CD14-positive monocyte (primary cell): Measurements from ENCODE around the gene CCDC40. TPM values are rescaled to one million over a fixed set of nuclear protein-coding genes. Genes with fewer than 3 reads are reported as not detected.

ENCODE experiments used
- DNase-seq, 3 donors: peaks; one replicate each; pipeline ENCODE4 v3.0.0-alpha.2; 2011 to 2022
- H2AFZ ChIP-seq: 2 replicates; pipeline ENCODE4 v1.6.0; 2012; ENCODE audit warnings: mild to moderate bottlenecking, low read depth, low read length, inconsistent platforms; ENCODE audit not compliant: insufficient read depth, poor library complexity, severe bottlenecking
- H3K27ac ChIP-seq, 2 donors: 1 replicate in 1 of 2; 2 replicates in 1 of 2; pipeline ENCODE4 v1.5.1; 2012 to 2013; ENCODE audit warnings: low read length in 2 of 2, control low read depth in 1 of 2, inconsistent platforms in 1 of 2, low read depth in 1 of 2, mild to moderate bottlenecking in 1 of 2
- H3K27me3 ChIP-seq, 2 donors: one replicate each; pipeline versions ENCODE4 v1.6.0 to v1.6.1; 2011 to 2013; ENCODE audit warnings: low read length in 2 of 2; ENCODE audit not compliant: control insufficient read depth in 2 of 2, insufficient read depth in 2 of 2
- H3K36me3 ChIP-seq, 2 donors: replicated peaks in 1 of 2; 1 replicate in 1 of 2; 2 replicates in 1 of 2; pipeline versions ENCODE4 v1.5.1 to v1.6.1; 2012 to 2013; ENCODE audit warnings: low read length in 2 of 2, control low read depth in 1 of 2, inconsistent platforms in 1 of 2, mild to moderate bottlenecking in 1 of 2; ENCODE audit not compliant: insufficient read depth in 2 of 2, control insufficient read depth in 1 of 2
- H3K4me1 ChIP-seq, 2 donors: 1 replicate in 1 of 2; 2 replicates in 1 of 2; pipeline versions ENCODE4 v1.5.1 to v1.6.1; 2012 to 2013; ENCODE audit warnings: low read length in 2 of 2, control low read depth in 1 of 2, inconsistent platforms in 1 of 2, mild to moderate bottlenecking in 1 of 2, moderate library complexity in 1 of 2; ENCODE audit not compliant: insufficient read depth in 2 of 2, control insufficient read depth in 1 of 2
- H3K4me2 ChIP-seq: replicated peaks from 2 replicates; pipeline ENCODE3; 2012; ENCODE audit warnings: low read length, moderate library complexity, mild to moderate bottlenecking; ENCODE audit not compliant: poor library complexity, severe bottlenecking; ENCODE audit errors: extremely low read depth
- H3K4me3 ChIP-seq, 3 experiments: fragments of 200-600 bp in 1 of 3; sonication (generic) in 1 of 3; replicated peaks in 1 of 3; 1 replicate in 2 of 3; 2 replicates in 1 of 3; pipeline ENCODE4 v1.5.1; 2011 to 2013; ENCODE audit warnings: low read length in 3 of 3, mild to moderate bottlenecking in 3 of 3, control low read depth in 2 of 3, low read depth in 2 of 3, inconsistent platforms in 1 of 3, moderate library complexity in 1 of 3
- H3K79me2 ChIP-seq: 2 replicates; pipeline ENCODE4 v1.6.0; 2012; ENCODE audit warnings: mild to moderate bottlenecking, control low read depth, inconsistent platforms, low read length, moderate library complexity; ENCODE audit not compliant: insufficient read depth
- H3K9ac ChIP-seq: 2 replicates; pipeline ENCODE4 v1.6.0; 2017; ENCODE audit warnings: low read length, mild to moderate bottlenecking; ENCODE audit not compliant: insufficient read depth, poor library complexity, severe bottlenecking
- H3K9me3 ChIP-seq, 2 donors: replicated peaks in 1 of 2; 1 replicate in 1 of 2; 2 replicates in 1 of 2; pipeline versions ENCODE4 v1.5.1 to v1.6.1; 2012 to 2013; ENCODE audit warnings: low read length in 2 of 2, control low read depth in 1 of 2; ENCODE audit not compliant: control insufficient read depth in 1 of 2, insufficient read depth in 1 of 2
- H4K20me1 ChIP-seq: 2 replicates; pipeline ENCODE4 v1.6.0; 2012; ENCODE audit warnings: mild to moderate bottlenecking, low read length, control low read depth, moderate library complexity; ENCODE audit not compliant: insufficient read depth
- H3K27ac Mint-ChIP-seq, 7 donors: one replicate each; pipeline ENCODE4 v1.8.0; 2020; ENCODE audit warnings: mild to moderate bottlenecking in 7 of 7, mixed read lengths in 7 of 7, moderate library complexity in 6 of 7, inconsistent platforms in 2 of 7
- H3K27me3 Mint-ChIP-seq, 3 donors: one replicate each; pipeline ENCODE4 v1.8.0; 2021 to 2022; ENCODE audit warnings: low read depth in 3 of 3, mild to moderate bottlenecking in 3 of 3, mixed read lengths in 3 of 3, moderate library complexity in 3 of 3, inconsistent platforms in 1 of 3
- H3K36me3 Mint-ChIP-seq, 2 donors: one replicate each; pipeline ENCODE4 v1.8.0; 2020; ENCODE audit warnings: mixed read lengths in 2 of 2, inconsistent platforms in 1 of 2, mild to moderate bottlenecking in 1 of 2
- H3K4me1 Mint-ChIP-seq: one replicate; pipeline ENCODE4 v1.8.0; 2020; ENCODE audit warnings: mild to moderate bottlenecking, mixed read lengths
- H3K4me3 Mint-ChIP-seq, 2 donors: one replicate each; pipeline ENCODE4 v1.8.0; 2020; ENCODE audit warnings: mild to moderate bottlenecking in 2 of 2, mixed read lengths in 2 of 2, moderate library complexity in 1 of 2
- H3K9me3 Mint-ChIP-seq, 7 donors: one replicate each; pipeline ENCODE4 v1.8.0; 2020 to 2022; ENCODE audit warnings: mixed read lengths in 7 of 7, mild to moderate bottlenecking in 6 of 7, moderate library complexity in 6 of 7, inconsistent platforms in 2 of 7
- CTCF ChIP-seq: fragments of 200-600 bp; IDR thresholded peaks from one replicate; pipeline ENCODE4 v1.8.0; 2022; ENCODE audit warnings: antibody characterized with exemption, mild to moderate bottlenecking
- WGBS: methylation state at CpG from one replicate; pipeline ENCODE4 v1.1.5; 2013; ENCODE audit warnings: missing lambda C conversion rate; ENCODE audit not compliant: insufficient coverage; 5-methylcytosine and 5-hydroxymethylcytosine counted together
- intact Hi-C, 2 donors: fragments of 100-400 bp; cut with micrococcal nuclease; formaldehyde crosslinking; loops; one replicate each; pipeline versions ENCODE4 v1.15.0 to v1.15.1; 2023
- polyA plus RNA-seq, 3 donors: library from polyadenylated mRNA; depleted of rRNA in 1 of 3; unstranded in 2 of 3; stranded (reverse) in 1 of 3; fragments of 300-500 nt in 2 of 3; fragments of >200 nt in 1 of 3; fragmentation: Illumina TruSeq in 2 of 3; gene quantifications; 1 replicate in 2 of 3; 2 replicates in 1 of 3; pipeline ENCODE4 v1.2.3, GENCODE V29; 2012 to 2021

The CCDC40 gene
- polyA plus RNA-seq, 3 donors, result 0.21 to 0.27 TPM; not detected in 1

- Mint-ChIP-seq H3K9me3 (no peaks in the 10 kb centered on the region), H3K27ac (peak overlapping the region in 1 of 7 donors; percentile 30), H3K27me3 (peaks cover 4 to 11% (median 5%) of the 10 kb centered on the region in 3 donors), H3K4me3 (no peak overlapping the region), H3K4me1 (peaks cover 22% of the 10 kb centered on the region), H3K36me3 (no peaks in the 10 kb centered on the region)
- Histone ChIP-seq H3K4me3 (no peak overlapping the region), H3K4me1 (peaks cover 10 to 11% of the 10 kb centered on the region in 2 donors), H4K20me1 (no peaks in the 10 kb centered on the region), H3K27me3 (no peaks in the 10 kb centered on the region), H2AFZ (peak overlapping the region; percentile 31), H3K9me3 (no peaks in the 10 kb centered on the region), H3K27ac (no peak overlapping the region), H3K4me2 (no peak overlapping the region), H3K36me3 (no peaks in the 10 kb centered on the region), H3K79me2 (no peaks in the 10 kb centered on the region), H3K9ac (no peak overlapping the region)
- TF ChIP-seq CTCF, result no peak
- WGBS, result 94% methylated on average over 8 of the region's 8 CpGs
- no peak for DNase-seq
- intact Hi-C loops, result no loop called here
Measured at GRCh38 chr17:80064696-80065095, 28.3 kb downstream of the CCDC40 start.

- Histone ChIP-seq H3K4me2 (no peak overlapping the region), H3K79me2 (no peaks in the 10 kb centered on the region), H3K9ac (no peak overlapping the region), H3K9me3 (no peaks in the 10 kb centered on the region), H3K4me1 (peaks cover 10 to 11% of the 10 kb centered on the region in 2 donors), H3K36me3 (no peaks in the 10 kb centered on the region), H2AFZ (no peak overlapping the region), H3K27ac (no peak overlapping the region), H4K20me1 (no peaks in the 10 kb centered on the region), H3K27me3 (no peaks in the 10 kb centered on the region), H3K4me3 (no peak overlapping the region)
- TF ChIP-seq CTCF, result no peak
- no peak for DNase-seq
- Mint-ChIP-seq H3K27ac (no peak overlapping the region), H3K36me3 (no peaks in the 10 kb centered on the region), H3K4me1 (peaks cover 24% of the 10 kb centered on the region), H3K4me3 (no peak overlapping the region), H3K27me3 (peaks cover 4 to 7% (median 7%) of the 10 kb centered on the region in 3 donors), H3K9me3 (no peaks in the 10 kb centered on the region)
- intact Hi-C loops, result no loop called here
- WGBS, result 91% methylated on average over 17 of the region's 32 CpGs
Measured at GRCh38 chr17:80065478-80066170, 29.2 kb downstream of the CCDC40 start.
